ENCODE data around the gene SPEF2. TPM values are rescaled to one million over a fixed set of nuclear protein-coding genes. Genes with fewer than 3 reads are reported as not detected.
A peak's percentile ranks its signal among the peaks of the same experiment; 100 is the strongest.

The SPEF2 gene
- total RNA-seq, 1 donor from 2014 or later: 7.9 TPM

DNA sequence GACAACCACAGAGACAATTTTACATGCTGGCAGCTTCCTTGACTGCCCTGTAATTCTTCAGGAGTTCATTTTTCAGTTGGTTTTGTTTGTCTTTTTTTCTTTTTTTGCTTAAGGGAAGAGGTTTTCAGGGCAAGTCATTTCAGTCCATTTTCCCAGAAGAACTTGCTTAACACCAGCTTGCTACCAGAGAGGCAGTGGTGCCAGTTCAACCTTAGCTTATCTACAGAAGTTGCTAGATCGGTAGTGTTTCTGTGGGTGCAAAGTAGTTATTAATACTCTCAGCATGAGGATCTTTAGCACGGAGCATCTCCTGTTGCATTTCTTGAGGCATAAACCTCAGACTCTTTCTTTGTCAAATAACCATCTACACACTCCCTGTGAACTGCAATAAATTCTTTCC lies 1.1 kb downstream of the SPEF2 start:
- Mint-ChIP-seq H3K4me3 (ENCODE audit: unreplicated experiment) (peak overlapping the region; percentile 96), H3K9me3 (ENCODE audit: unreplicated experiment) (peaks cover 20% of the 10 kb centered on the region), H3K4me1 (ENCODE audit: unreplicated experiment) (peaks cover 18% of the 10 kb centered on the region), H3K27me3 (ENCODE audit: unreplicated experiment) (peaks cover 17% of the 10 kb centered on the region), H3K36me3 (ENCODE audit: unreplicated experiment) (no peaks in the 10 kb centered on the region), H3K27ac (ENCODE audit: unreplicated experiment) (no peak overlapping the region)
- DNase-seq (ENCODE audit: extremely low spot score, unreplicated experiment): no peak
- TF ChIP-seq, protein P1, sequence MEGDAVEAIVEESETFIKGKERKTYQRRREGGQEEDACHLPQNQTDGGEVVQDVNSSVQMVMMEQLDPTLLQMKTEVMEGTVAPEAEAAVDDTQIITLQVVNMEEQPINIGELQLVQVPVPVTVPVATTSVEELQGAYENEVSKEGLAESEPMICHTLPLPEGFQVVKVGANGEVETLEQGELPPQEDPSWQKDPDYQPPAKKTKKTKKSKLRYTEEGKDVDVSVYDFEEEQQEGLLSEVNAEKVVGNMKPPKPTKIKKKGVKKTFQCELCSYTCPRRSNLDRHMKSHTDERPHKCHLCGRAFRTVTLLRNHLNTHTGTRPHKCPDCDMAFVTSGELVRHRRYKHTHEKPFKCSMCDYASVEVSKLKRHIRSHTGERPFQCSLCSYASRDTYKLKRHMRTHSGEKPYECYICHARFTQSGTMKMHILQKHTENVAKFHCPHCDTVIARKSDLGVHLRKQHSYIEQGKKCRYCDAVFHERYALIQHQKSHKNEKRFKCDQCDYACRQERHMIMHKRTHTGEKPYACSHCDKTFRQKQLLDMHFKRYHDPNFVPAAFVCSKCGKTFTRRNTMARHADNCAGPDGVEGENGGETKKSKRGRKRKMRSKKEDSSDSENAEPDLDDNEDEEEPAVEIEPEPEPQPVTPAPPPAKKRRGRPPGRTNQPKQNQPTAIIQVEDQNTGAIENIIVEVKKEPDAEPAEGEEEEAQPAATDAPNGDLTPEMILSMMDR (IDR thresholded peaks at IDR 0.05): no peak

DNA sequence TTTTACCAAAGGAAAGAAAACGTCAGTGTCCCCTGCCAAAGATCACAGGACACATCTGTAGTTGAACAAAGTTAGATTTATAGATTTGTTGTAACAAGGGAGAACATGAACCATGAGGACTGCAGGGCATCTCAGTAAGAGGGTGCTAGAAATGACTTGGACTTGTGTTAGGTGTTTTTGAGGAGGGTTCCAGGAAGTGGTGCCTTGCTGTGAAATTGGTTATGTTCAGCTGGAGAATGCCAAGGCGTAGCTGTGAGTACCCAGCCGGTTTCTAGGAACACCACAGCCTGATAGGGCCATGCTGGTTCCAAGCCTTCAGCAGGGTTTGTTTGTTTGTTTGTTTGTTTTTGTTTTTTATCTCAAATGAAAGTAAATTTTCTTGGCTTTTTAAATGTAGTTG lies 5.3 kb downstream of the SPEF2 start:
- Mint-ChIP-seq H3K9me3 (ENCODE audit: unreplicated experiment) (no peaks in the 10 kb centered on the region), H3K27me3 (ENCODE audit: unreplicated experiment) (no peaks in the 10 kb centered on the region), H3K4me1 (ENCODE audit: unreplicated experiment) (peaks cover 10% of the 10 kb centered on the region), H3K27ac (ENCODE audit: unreplicated experiment) (no peak overlapping the region), H3K4me3 (ENCODE audit: unreplicated experiment) (no peak overlapping the region), H3K36me3 (ENCODE audit: unreplicated experiment) (no peaks in the 10 kb centered on the region)
- DNase-seq (ENCODE audit: extremely low spot score, unreplicated experiment): no peak
- TF ChIP-seq, protein P1 (IDR thresholded peaks at IDR 0.05): no peak

DNA sequence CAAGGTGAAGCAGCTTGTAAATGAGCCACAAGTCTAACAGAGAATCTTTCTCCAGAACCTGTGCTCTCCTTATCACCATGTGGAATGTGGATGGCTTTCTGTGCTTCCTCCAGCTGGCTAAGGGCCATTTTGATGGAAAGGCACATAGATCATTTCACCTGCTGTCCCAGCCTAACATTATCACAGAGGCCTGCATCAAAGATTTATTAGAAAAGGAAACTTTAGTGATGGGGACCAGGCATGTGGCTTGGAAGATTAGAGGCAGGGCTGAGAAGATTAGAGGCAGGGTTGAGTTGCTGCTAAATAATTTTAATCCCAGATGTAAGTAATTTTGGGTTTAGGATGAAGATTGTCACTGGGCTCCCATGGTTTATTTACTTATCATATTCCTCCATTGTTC lies 6.3 kb downstream of the SPEF2 start:
- Mint-ChIP-seq H3K4me3 (ENCODE audit: unreplicated experiment) (no peak overlapping the region), H3K27me3 (ENCODE audit: unreplicated experiment) (no peaks in the 10 kb centered on the region), H3K4me1 (ENCODE audit: unreplicated experiment) (peaks cover 1% of the 10 kb centered on the region), H3K36me3 (ENCODE audit: unreplicated experiment) (peaks cover 2% of the 10 kb centered on the region), H3K27ac (ENCODE audit: unreplicated experiment) (no peak overlapping the region), H3K9me3 (ENCODE audit: unreplicated experiment) (no peaks in the 10 kb centered on the region)
- no peak for DNase-seq (ENCODE audit: extremely low spot score, unreplicated experiment)
- TF ChIP-seq, protein P1 (IDR thresholded peaks at IDR 0.05): no peak

DNA sequence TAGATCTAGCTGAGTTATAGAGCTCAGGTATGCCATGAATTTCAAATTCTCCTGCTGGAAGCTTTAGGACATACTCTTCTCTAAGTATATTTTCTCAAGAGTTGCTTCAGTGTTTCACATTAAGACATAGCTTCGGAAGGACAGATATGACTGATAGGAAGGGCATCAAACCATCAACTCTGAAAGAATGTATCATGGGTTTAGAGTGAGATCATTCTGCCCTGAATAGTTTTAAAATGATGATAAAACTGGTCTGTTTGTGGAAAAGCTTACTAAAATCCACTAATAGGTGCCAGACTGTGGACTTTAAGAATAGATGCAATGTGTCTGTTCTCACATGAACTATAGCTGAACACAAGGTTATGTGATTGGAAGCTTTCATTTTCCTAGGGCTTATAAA lies 8.4 kb downstream of the SPEF2 start:
- Mint-ChIP-seq H3K27ac (ENCODE audit: unreplicated experiment) (no peak overlapping the region), H3K4me3 (ENCODE audit: unreplicated experiment) (no peak overlapping the region), H3K36me3 (ENCODE audit: unreplicated experiment) (peaks cover 6% of the 10 kb centered on the region), H3K4me1 (ENCODE audit: unreplicated experiment) (no peaks in the 10 kb centered on the region), H3K27me3 (ENCODE audit: unreplicated experiment) (no peaks in the 10 kb centered on the region), H3K9me3 (ENCODE audit: unreplicated experiment) (no peaks in the 10 kb centered on the region)
- DNase-seq (ENCODE audit: extremely low spot score, unreplicated experiment): no peak
- TF ChIP-seq, protein P1 (IDR thresholded peaks at IDR 0.05): no peak

DNA sequence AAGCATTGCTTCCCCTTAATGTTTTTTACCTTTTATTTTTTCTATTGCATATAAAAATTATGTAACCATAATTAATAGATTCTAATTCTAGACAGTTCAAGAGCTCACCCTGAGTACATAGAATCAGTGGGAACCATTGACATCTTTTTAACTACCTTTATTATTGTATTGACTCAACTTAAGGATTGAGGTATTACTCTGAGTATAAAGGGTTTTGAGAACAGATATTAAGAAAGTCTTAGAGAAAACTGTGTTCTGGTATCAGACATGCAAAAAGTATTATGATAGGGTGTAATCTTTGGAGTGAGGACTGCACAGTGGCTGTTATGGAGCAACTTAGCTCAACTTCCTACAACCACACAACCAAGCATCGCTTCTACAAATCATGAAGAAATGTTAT lies 8.9 kb downstream of the SPEF2 start:
- Mint-ChIP-seq H3K36me3 (ENCODE audit: unreplicated experiment) (peaks cover 6% of the 10 kb centered on the region), H3K27me3 (ENCODE audit: unreplicated experiment) (no peaks in the 10 kb centered on the region), H3K4me3 (ENCODE audit: unreplicated experiment) (no peak overlapping the region), H3K27ac (ENCODE audit: unreplicated experiment) (no peak overlapping the region), H3K9me3 (ENCODE audit: unreplicated experiment) (no peaks in the 10 kb centered on the region), H3K4me1 (ENCODE audit: unreplicated experiment) (no peaks in the 10 kb centered on the region)
- no peak for DNase-seq (ENCODE audit: extremely low spot score, unreplicated experiment)
- TF ChIP-seq, protein P1 (IDR thresholded peaks at IDR 0.05): no peak
